ENCODE data around the gene OTOP2.

OTOP2 gene

GRCh38 chr17:74924250-74924948 lies at the start of gene OTOP2:
OTOP2 (plus strand) TSS chr17:74924273; CDS start chr17:74924633, 360 bp downstream.
- no peak within 1 kb of the TSS for H3K4me3 Mint-ChIP-seq
- H3K36me3 Mint-ChIP-seq, result no peaks in the 10 kb centered on the region
- peaks cover 99% of the 10 kb centered on the region for H3K27me3 Mint-ChIP-seq
- no peaks in the 10 kb centered on the region for H3K9me3 Mint-ChIP-seq
- CTCF ChIA-PET, result interaction anchor here (2.0 to 11.0 kb wide), 2 partner anchors 11 to 35 kb away, joined by 6 to 152 read pairs; no protein-coding TSS in a partner anchor
- no peak within 1 kb of the TSS for H3K27ac Mint-ChIP-seq
- peaks cover 5% of the 10 kb centered on the region for H3K4me1 Mint-ChIP-seq
- no peak for DNase-seq

GRCh38 chr17:74874615-74875037 lies 49.4 kb upstream of the OTOP2 start:
- Mint-ChIP-seq H3K27ac (peak overlapping the region; percentile 21), H3K4me3 (no peak overlapping the region), H3K27me3 (peaks cover 18% of the 10 kb centered on the region), H3K36me3 (peaks cover 5% of the 10 kb centered on the region), H3K9me3 (no peaks in the 10 kb centered on the region), H3K4me1 (peaks cover 43% of the 10 kb centered on the region)
- no peak for DNase-seq
- CTCF ChIA-PET, result interaction anchor here (1.0 to 1.6 kb wide), 4 partner anchors 11 to 137 kb away, joined by 3 to 5 read pairs (median 4); partner anchors contain the start of gene RAB37

- H3K27ac Mint-ChIP-seq, result no peak overlapping the region
- peaks cover 40% of the 10 kb centered on the region for H3K4me1 Mint-ChIP-seq
- H3K4me3 Mint-ChIP-seq, result no peak overlapping the region
- DNase-seq, result no peak
- H3K9me3 Mint-ChIP-seq, result no peaks in the 10 kb centered on the region
- H3K27me3 Mint-ChIP-seq, result peaks cover 21% of the 10 kb centered on the region
- CTCF ChIA-PET, result interaction anchor here (1.0 to 2.1 kb wide), 6 partner anchors 10 to 138 kb away, joined by 3 to 6 read pairs (median 4); partner anchors contain the start of gene RAB37
- H3K36me3 Mint-ChIP-seq, result peaks cover 5% of the 10 kb centered on the region
Measured at GRCh38 chr17:74875155-74875976, 48.7 kb upstream of the OTOP2 start.

GRCh38 chr17:74875977-74876593 lies 48.0 kb upstream of the OTOP2 start:
- Mint-ChIP-seq H3K4me3 (no peak overlapping the region), H3K36me3 (peaks cover 3% of the 10 kb centered on the region), H3K27ac (no peak overlapping the region), H3K9me3 (no peaks in the 10 kb centered on the region), H3K27me3 (peaks cover 29% of the 10 kb centered on the region), H3K4me1 (peaks cover 39% of the 10 kb centered on the region)
- CTCF ChIA-PET, result interaction anchor here (0.7 to 2.1 kb wide), 3 partner anchors 11 to 63 kb away, joined by 3 to 6 read pairs (median 3); no protein-coding TSS in a partner anchor
- DNase-seq, result no peak

GRCh38 chr17:74877592-74878548 lies 46.2 kb upstream of the OTOP2 start:
- Mint-ChIP-seq H3K27ac (no peak overlapping the region), H3K4me1 (peaks cover 22% of the 10 kb centered on the region), H3K4me3 (no peak overlapping the region), H3K36me3 (no peaks in the 10 kb centered on the region), H3K9me3 (no peaks in the 10 kb centered on the region), H3K27me3 (peaks cover 45% of the 10 kb centered on the region)
- CTCF ChIA-PET, result interaction anchor here (1.0 kb wide), 1 partner anchor 12 kb away, joined by 3 read pairs; no protein-coding TSS in a partner anchor
- no peak for DNase-seq

- Mint-ChIP-seq H3K9me3 (no peaks in the 10 kb centered on the region), H3K36me3 (no peaks in the 10 kb centered on the region), H3K27me3 (peaks cover 48% of the 10 kb centered on the region), H3K27ac (no peak overlapping the region), H3K4me1 (peaks cover 18% of the 10 kb centered on the region), H3K4me3 (no peak overlapping the region)
- CTCF ChIA-PET, result interaction anchor here (1.0 kb wide), 1 partner anchor 13 kb away, joined by 3 read pairs; no protein-coding TSS in a partner anchor
- DNase-seq, result no peak
Measured at GRCh38 chr17:74878658-74879057, 45.4 kb upstream of the OTOP2 start.

- Mint-ChIP-seq H3K27ac (no peak overlapping the region), H3K36me3 (no peaks in the 10 kb centered on the region), H3K4me1 (peaks cover 12% of the 10 kb centered on the region), H3K9me3 (no peaks in the 10 kb centered on the region), H3K27me3 (peaks cover 53% of the 10 kb centered on the region), H3K4me3 (no peak overlapping the region)
- CTCF ChIA-PET, result interaction anchor here (1.1 kb wide), 1 partner anchor 14 kb away, joined by 3 read pairs; no protein-coding TSS in a partner anchor
- no peak for DNase-seq
Measured at GRCh38 chr17:74879308-74879707, 44.8 kb upstream of the OTOP2 start.

GRCh38 chr17:74881073-74881472 lies 43.0 kb upstream of the OTOP2 start:
- no peak overlapping the region for H3K4me3 Mint-ChIP-seq
- H3K27ac Mint-ChIP-seq, result no peak overlapping the region
- peaks cover 65% of the 10 kb centered on the region for H3K27me3 Mint-ChIP-seq
- H3K4me1 Mint-ChIP-seq, result no peaks in the 10 kb centered on the region
- CTCF ChIA-PET, result interaction anchor here (1.3 kb wide), 1 partner anchor 139 kb away, joined by 3 read pairs; no protein-coding TSS in a partner anchor
- no peaks in the 10 kb centered on the region for H3K36me3 Mint-ChIP-seq
- no peak for DNase-seq
- no peaks in the 10 kb centered on the region for H3K9me3 Mint-ChIP-seq

GRCh38 chr17:74882517-74883240 lies 41.4 kb upstream of the OTOP2 start:
- H3K27ac Mint-ChIP-seq, result no peak overlapping the region
- H3K27me3 Mint-ChIP-seq, result peaks cover 72% of the 10 kb centered on the region
- H3K36me3 Mint-ChIP-seq, result no peaks in the 10 kb centered on the region
- H3K4me1 Mint-ChIP-seq, result no peaks in the 10 kb centered on the region
- DNase-seq, result no peak
- H3K9me3 Mint-ChIP-seq, result no peaks in the 10 kb centered on the region
- CTCF ChIA-PET, result interaction anchor here (1.2 kb wide), 1 partner anchor 17 kb away, joined by 3 read pairs; no protein-coding TSS in a partner anchor
- no peak overlapping the region for H3K4me3 Mint-ChIP-seq

GRCh38 chr17:74883241-74883745 lies 40.8 kb upstream of the OTOP2 start:
- Mint-ChIP-seq H3K4me3 (no peak overlapping the region), H3K27me3 (peaks cover 73% of the 10 kb centered on the region), H3K4me1 (no peaks in the 10 kb centered on the region), H3K36me3 (no peaks in the 10 kb centered on the region), H3K27ac (no peak overlapping the region), H3K9me3 (no peaks in the 10 kb centered on the region)
- DNase-seq, result no peak
- CTCF ChIA-PET, result no interaction called here

GRCh38 chr17:74888469-74888868 lies 35.6 kb upstream of the OTOP2 start:
- no peak overlapping the region for H3K4me3 Mint-ChIP-seq
- CTCF ChIA-PET, result interaction anchor here (1.5 kb wide), 1 partner anchor 24 kb away, joined by 3 read pairs; no protein-coding TSS in a partner anchor
- no peak overlapping the region for H3K27ac Mint-ChIP-seq

GRCh38 chr17:74890554-74890953 lies 33.5 kb upstream of the OTOP2 start:
- CTCF ChIA-PET, result interaction anchor here (0.6 kb wide), 1 partner anchor 67 kb away, joined by 3 read pairs; no protein-coding TSS in a partner anchor
- no peak for DNase-seq
- Mint-ChIP-seq H3K4me1 (peaks cover 4% of the 10 kb centered on the region), H3K27ac (no peak overlapping the region), H3K9me3 (no peaks in the 10 kb centered on the region), H3K27me3 (peaks cover 82% of the 10 kb centered on the region), H3K4me3 (no peak overlapping the region), H3K36me3 (no peaks in the 10 kb centered on the region)

More at GRCh38 chr17:74888469-74888868, 35.6 kb upstream of the OTOP2 start:
- Mint-ChIP-seq H3K4me1 (no peaks in the 10 kb centered on the region), H3K27me3 (peaks cover 76% of the 10 kb centered on the region), H3K9me3 (no peaks in the 10 kb centered on the region), H3K36me3 (no peaks in the 10 kb centered on the region)
- no peak for DNase-seq
